Calu3 (cell line): ENCODE data around the gene SNTG2. TPM values are rescaled to one million over a fixed set of nuclear protein-coding genes. Genes with fewer than 3 reads are reported as not detected.

ENCODE experiments used
- BruUV-seq: library from RNA; stranded (reverse); fragments of 400-500 nt; replicated peaks from 2 replicates; lab custom pipeline; 2021; lab: Mats Ljungman, UMichigan
- CTCF ChIA-PET: fragments of 300-600 bp; sonication (Branson Sonifier 250); formaldehyde crosslinking; loops from one replicate; lab custom pipeline; 2022; ENCODE audit warnings: antibody characterized with exemption; lab: Charles Lee
- DNase-seq: peaks from one replicate; pipeline ENCODE4 v3.0.0; 2022
- H3K27ac Mint-ChIP-seq: one replicate; pipeline ENCODE4 v1.8.0; 2022; ENCODE audit warnings: mixed read lengths; ENCODE audit not compliant: unreplicated experiment
- H3K27me3 Mint-ChIP-seq: one replicate; pipeline ENCODE4 v1.8.0; 2022; ENCODE audit warnings: mixed read lengths; ENCODE audit not compliant: unreplicated experiment
- H3K36me3 Mint-ChIP-seq: one replicate; pipeline ENCODE4 v1.8.0; 2022; ENCODE audit warnings: mild to moderate bottlenecking, moderate library complexity, mixed read lengths; ENCODE audit not compliant: insufficient read depth, unreplicated experiment
- H3K4me1 Mint-ChIP-seq: one replicate; pipeline ENCODE4 v1.8.0; 2022; ENCODE audit warnings: mild to moderate bottlenecking, low read depth, mixed read lengths; ENCODE audit not compliant: unreplicated experiment
- H3K4me3 Mint-ChIP-seq: one replicate; pipeline ENCODE4 v1.8.0; 2022; ENCODE audit warnings: mild to moderate bottlenecking, low read depth, moderate library complexity, mixed read lengths; ENCODE audit not compliant: unreplicated experiment
- H3K9me3 Mint-ChIP-seq: one replicate; pipeline ENCODE4 v1.8.0; 2022; ENCODE audit warnings: low read depth, mixed read lengths; ENCODE audit not compliant: unreplicated experiment
- intact Hi-C: fragments of 100-400 bp; cut with micrococcal nuclease; formaldehyde crosslinking; loops from one replicate; pipeline ENCODE4 v1.10.0; 2022; ENCODE audit not compliant: unreplicated experiment
- total RNA-seq: library from RNA; stranded (reverse); gene quantifications from 2 replicates; pipeline ENCODE4 v1.2.3, GENCODE V29; 2022
- TF ChIP-seq, protein P1 (sequence below): fragments of 200-600 bp; IDR thresholded peaks from one replicate; pipeline ENCODE4 v1.8.0; 2022; ENCODE audit warnings: antibody characterized with exemption; ENCODE audit not compliant: unreplicated experiment

Gene SNTG2
- total RNA-seq, 1 experiment from 2014 or later: not detected

DNA sequence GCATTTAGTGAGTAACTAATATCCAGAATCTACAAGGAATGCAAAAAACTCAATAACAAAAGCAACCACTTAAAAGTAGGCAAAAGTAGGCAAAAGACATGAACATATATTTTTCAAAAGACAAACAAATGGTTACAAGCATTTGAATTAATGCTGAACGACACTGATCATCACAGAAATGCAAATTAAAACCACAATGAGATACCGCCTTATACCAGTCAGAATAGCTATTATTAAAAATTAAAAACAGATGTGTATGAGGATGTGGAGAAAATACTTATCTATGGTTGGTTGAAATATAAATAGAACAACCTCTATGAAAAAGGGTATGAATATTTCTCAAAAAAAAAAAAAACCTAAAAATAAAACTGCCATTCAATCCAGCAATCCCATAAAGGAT lies 51.7 kb downstream of the SNTG2 start:
- no peak for DNase-seq
- no TSS peak for BruUV-seq
- Mint-ChIP-seq H3K27ac (no peak overlapping the region), H3K4me3 (no peak overlapping the region), H3K36me3 (no peaks in the 10 kb centered on the region), H3K27me3 (no peaks in the 10 kb centered on the region), H3K9me3 (peaks cover 15% of the 10 kb centered on the region), H3K4me1 (no peaks in the 10 kb centered on the region)
- intact Hi-C loops: no loop called here
- CTCF ChIA-PET: no interaction called here
- TF ChIP-seq, protein P1, sequence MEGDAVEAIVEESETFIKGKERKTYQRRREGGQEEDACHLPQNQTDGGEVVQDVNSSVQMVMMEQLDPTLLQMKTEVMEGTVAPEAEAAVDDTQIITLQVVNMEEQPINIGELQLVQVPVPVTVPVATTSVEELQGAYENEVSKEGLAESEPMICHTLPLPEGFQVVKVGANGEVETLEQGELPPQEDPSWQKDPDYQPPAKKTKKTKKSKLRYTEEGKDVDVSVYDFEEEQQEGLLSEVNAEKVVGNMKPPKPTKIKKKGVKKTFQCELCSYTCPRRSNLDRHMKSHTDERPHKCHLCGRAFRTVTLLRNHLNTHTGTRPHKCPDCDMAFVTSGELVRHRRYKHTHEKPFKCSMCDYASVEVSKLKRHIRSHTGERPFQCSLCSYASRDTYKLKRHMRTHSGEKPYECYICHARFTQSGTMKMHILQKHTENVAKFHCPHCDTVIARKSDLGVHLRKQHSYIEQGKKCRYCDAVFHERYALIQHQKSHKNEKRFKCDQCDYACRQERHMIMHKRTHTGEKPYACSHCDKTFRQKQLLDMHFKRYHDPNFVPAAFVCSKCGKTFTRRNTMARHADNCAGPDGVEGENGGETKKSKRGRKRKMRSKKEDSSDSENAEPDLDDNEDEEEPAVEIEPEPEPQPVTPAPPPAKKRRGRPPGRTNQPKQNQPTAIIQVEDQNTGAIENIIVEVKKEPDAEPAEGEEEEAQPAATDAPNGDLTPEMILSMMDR: no peak

- TF ChIP-seq, protein P1: no peak
- no TSS peak for BruUV-seq
- no peaks in the 10 kb centered on the region for H3K36me3 Mint-ChIP-seq
- intact Hi-C loops: no loop called here
- H3K4me1 Mint-ChIP-seq: no peaks in the 10 kb centered on the region
- CTCF ChIA-PET: no interaction called here
- no peak for DNase-seq
- H3K4me3 Mint-ChIP-seq: no peak overlapping the region
- H3K27ac Mint-ChIP-seq: no peak overlapping the region
- peaks cover 11% of the 10 kb centered on the region for H3K9me3 Mint-ChIP-seq
- H3K27me3 Mint-ChIP-seq: no peaks in the 10 kb centered on the region
These were observed 53.7 kb downstream of the SNTG2 start for GRCh38 chr2:1004398-1004797.

GRCh38 chr2:1010415-1010930 lies 59.8 kb downstream of the SNTG2 start:
- Mint-ChIP-seq H3K27ac (no peak overlapping the region), H3K4me3 (no peak overlapping the region), H3K9me3 (peaks cover 21% of the 10 kb centered on the region), H3K27me3 (no peaks in the 10 kb centered on the region), H3K36me3 (no peaks in the 10 kb centered on the region), H3K4me1 (no peaks in the 10 kb centered on the region)
- TF ChIP-seq, protein P1: no peak
- intact Hi-C loops: no loop called here
- DNase-seq: no peak
- CTCF ChIA-PET: no interaction called here
- no TSS peak for BruUV-seq

DNA sequence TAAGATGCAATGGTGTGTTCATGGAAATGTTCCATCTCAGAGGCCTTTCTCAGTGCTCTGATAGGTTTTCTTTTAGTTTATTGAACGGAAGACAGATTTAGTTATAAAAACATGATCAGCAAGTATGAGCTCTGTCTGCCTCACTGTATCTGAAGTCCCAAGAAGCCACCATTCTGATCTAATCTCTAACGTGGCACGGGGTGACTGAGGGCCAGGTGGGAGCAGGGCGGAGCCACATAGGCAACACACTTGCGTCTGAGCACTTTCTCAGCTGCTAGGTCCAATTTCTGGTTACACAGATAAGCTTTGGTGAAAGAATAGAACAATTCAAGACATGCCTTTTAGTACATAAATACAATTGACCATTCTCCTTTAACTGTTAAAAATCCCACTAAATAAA lies 60.4 kb downstream of the SNTG2 start:
- BruUV-seq: no TSS peak

More for the DNA sequence above, 60.4 kb downstream of the SNTG2 start:
- Mint-ChIP-seq H3K27ac (no peak overlapping the region), H3K4me3 (no peak overlapping the region), H3K27me3 (no peaks in the 10 kb centered on the region), H3K9me3 (peaks cover 21% of the 10 kb centered on the region), H3K4me1 (no peaks in the 10 kb centered on the region), H3K36me3 (no peaks in the 10 kb centered on the region)
- TF ChIP-seq, protein P1: no peak
- no peak for DNase-seq
- CTCF ChIA-PET: no interaction called here
- intact Hi-C loops: no loop called here
